HG03045 (cell line): Measurements from ENCODE around the gene SUPV3L1.

Experiments
- ATAC-seq: cut with Tn5 transposase; IDR thresholded peaks from one replicate; pipeline ENCODE4 v1.9.1; 2021; ENCODE audit warnings: mild to moderate bottlenecking, moderate library complexity; ENCODE audit not compliant: unreplicated experiment

Gene SUPV3L1

DNA sequence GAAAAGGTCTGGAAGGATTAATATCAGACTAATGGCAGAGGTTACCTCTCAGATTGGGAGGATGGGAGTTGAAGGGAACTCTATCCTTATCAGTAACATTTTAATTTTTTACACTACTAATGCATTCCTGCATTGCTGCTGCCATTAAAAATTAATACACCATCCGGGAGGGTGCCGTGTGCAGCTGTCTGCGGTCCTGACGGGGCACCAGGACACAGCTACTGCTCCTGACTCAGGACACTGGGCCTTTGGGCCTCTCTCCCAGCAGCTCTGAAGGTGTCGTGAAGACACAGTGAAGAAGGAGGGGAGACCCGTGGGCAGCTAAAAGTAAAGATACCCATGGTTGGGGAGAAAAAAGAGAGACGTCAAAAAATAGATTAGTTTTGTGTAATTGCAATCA lies 74.8 kb downstream of the SUPV3L1 start:
- no peak for ATAC-seq
